K562 (cell line): ENCODE measurements around the gene CISTR.
A peak's percentile ranks its signal among the peaks of the same experiment; 100 is the strongest.

Experiments
- ATF3 ChIP-seq, 2 experiments: fragments of 450-650 bp in 1 of 2; sonication (generic) in 1 of 2; formaldehyde crosslinking in 1 of 2; IDR thresholded peaks in 1 of 2; conservative IDR thresholded peaks in 1 of 2; 2 replicates each; pipeline versions ENCODE4 v1.6.1 to v1.8.1; 2016 to 2023; ENCODE audit warnings: mild to moderate bottlenecking in 2 of 2, moderate library complexity in 2 of 2, inconsistent platforms in 1 of 2, missing genetic modification reagents in 1 of 2
- BRF2 ChIP-seq: IDR thresholded peaks from 3 replicates; pipeline ENCODE4 v1.6.1; 2011; ENCODE audit warnings: borderline replicate concordance, mild to moderate bottlenecking; ENCODE audit not compliant: insufficient read length, insufficient read depth
- MXI1 ChIP-seq: IDR thresholded peaks from 2 replicates; pipeline ENCODE4 v1.6.1; 2011; ENCODE audit warnings: low read depth, mild to moderate bottlenecking, improper control_type of control experiment, low read length
- PHF21A ChIP-seq: fragments of 450-650 bp; IDR thresholded peaks from 2 replicates; pipeline ENCODE4 v1.6.1; 2017; ENCODE audit warnings: low read depth, borderline replicate concordance
- REST ChIP-seq, 2 experiments: fragments of 450-650 bp; formaldehyde crosslinking in 1 of 2; IDR thresholded peaks; 2 replicates each; pipeline versions ENCODE4 v1.4.0 to v1.6.1; 2014 to 2020; ENCODE audit warnings: mild to moderate bottlenecking in 2 of 2, borderline replicate concordance in 1 of 2, low read depth in 1 of 2
- SRF ChIP-seq, 2 experiments: fragments of 250-450, 450-650 bp in 1 of 2; sonication (Bioruptor Pico) in 1 of 2; sonication (generic) in 1 of 2; formaldehyde crosslinking; IDR thresholded peaks; 2 replicates each; pipeline versions ENCODE4 v1.5.0 to v1.5.1; 2020 to 2022; ENCODE audit warnings: mild to moderate bottlenecking in 1 of 2, missing genetic modification reagents in 1 of 2
- TGIF2 ChIP-seq: sonication (generic); formaldehyde crosslinking; IDR thresholded peaks from 2 replicates; pipeline ENCODE4 v1.8.1; 2022; ENCODE audit warnings: mild to moderate bottlenecking, missing genetic modification reagents, moderate library complexity
- ZNF384 ChIP-seq: IDR thresholded peaks from 2 replicates; pipeline ENCODE4 v1.6.1; 2012; ENCODE audit warnings: low read depth, low read length, improper control_type of control experiment

GRCh38 chr12:53729644-53730043, 22.1 kb downstream of the CISTR start:
- no peak for TF ChIP-seq BRF2
- TF ChIP-seq TGIF2 (CRISPR knock-in tag) = no peak
- TF ChIP-seq PHF21A = no peak
- no peak for TF ChIP-seq SRF (CRISPR knock-in tag; IDR thresholded peaks at IDR 0.05)
- 0 out of 2 replicates have a peak, but pooled peaks have one; percentile 37 for TF ChIP-seq ATF3 (IDR thresholded peaks at IDR 0.05)
- no peak for TF ChIP-seq ATF3 (CRISPR knock-in tag; conservative IDR thresholded peaks at IDR 0.05)
- no peak for TF ChIP-seq REST (IDR thresholded peaks at IDR 0.05; ENCODE audit: borderline replicate concordance)
- no peak for TF ChIP-seq REST (CRISPR knock-in tag; IDR thresholded peaks at IDR 0.05; ENCODE audit: low read depth)
- TF ChIP-seq MXI1 = no peak
- no peak for TF ChIP-seq ZNF384
